H9 (cell line): ENCODE measurements around the gene TTC39C. TPM values are rescaled to one million over a fixed set of nuclear protein-coding genes. Genes with fewer than 3 reads are reported as not detected.

Experiments
- DNase-seq: peaks from one replicate; pipeline ENCODE4 v3.0.0-alpha.2; 2017
- H2AFZ ChIP-seq: one replicate; pipeline ENCODE4 v1.6.1; 2013; ENCODE audit warnings: mild to moderate bottlenecking, low read length, control low read depth, moderate library complexity
- H2AK5ac ChIP-seq: 2 replicates; pipeline ENCODE4 v1.6.1; 2013; ENCODE audit warnings: low read length, control low read depth, mixed read lengths; ENCODE audit not compliant: insufficient read length
- H2BK120ac ChIP-seq: one replicate; pipeline ENCODE4 v1.6.1; 2013; ENCODE audit warnings: low read depth, mild to moderate bottlenecking, low read length, control low read depth, inconsistent platforms; ENCODE audit not compliant: poor library complexity, severe bottlenecking
- H2BK12ac ChIP-seq: 2 replicates; pipeline ENCODE4 v1.6.1; 2013; ENCODE audit warnings: low read length, control low read depth, mixed read lengths, low read depth; ENCODE audit not compliant: insufficient read length
- H2BK15ac ChIP-seq: 2 replicates; pipeline ENCODE4 v1.6.1; 2013; ENCODE audit warnings: low read depth, low read length, control low read depth
- H2BK20ac ChIP-seq: one replicate; pipeline ENCODE4 v1.6.1; 2013; ENCODE audit warnings: low read depth, mild to moderate bottlenecking, low read length, control low read depth, inconsistent platforms; ENCODE audit not compliant: poor library complexity, severe bottlenecking
- H2BK5ac ChIP-seq: 2 replicates; pipeline ENCODE4 v1.6.1; 2013; ENCODE audit warnings: low read length, control low read depth, mixed read lengths; ENCODE audit not compliant: insufficient read length
- H3K14ac ChIP-seq: 2 replicates; pipeline ENCODE4 v1.6.1; 2013; ENCODE audit warnings: low read length, control low read depth; ENCODE audit not compliant: insufficient read depth
- H3K18ac ChIP-seq: 2 replicates; pipeline ENCODE4 v1.6.1; 2013; ENCODE audit warnings: low read depth, mild to moderate bottlenecking, mixed read lengths, low read length, control low read depth; ENCODE audit not compliant: insufficient read length
- H3K23ac ChIP-seq: 2 replicates; pipeline ENCODE4 v1.6.1; 2013; ENCODE audit warnings: low read length, control low read depth, mixed read lengths, low read depth; ENCODE audit not compliant: insufficient read length
- H3K23me2 ChIP-seq: 2 replicates; pipeline ENCODE4 v1.6.1; 2013; ENCODE audit warnings: low read depth, mild to moderate bottlenecking, mixed read lengths, low read length, control low read depth; ENCODE audit not compliant: insufficient read length, poor library complexity, severe bottlenecking
- H3K27ac ChIP-seq: 2 replicates; pipeline ENCODE4 v1.5.1; 2013; ENCODE audit warnings: low read length, control low read depth, mixed read lengths, low read depth; ENCODE audit not compliant: insufficient read length
- H3K27me3 ChIP-seq: 2 replicates; pipeline ENCODE4 v1.6.1; 2013; ENCODE audit warnings: low read length, control low read depth, inconsistent platforms; ENCODE audit not compliant: insufficient read depth
- H3K4ac ChIP-seq: 2 replicates; pipeline ENCODE4 v1.6.1; 2013; ENCODE audit warnings: low read depth, mild to moderate bottlenecking, control low read depth, inconsistent platforms, low read length, moderate library complexity
- H3K4me1 ChIP-seq: 2 replicates; pipeline ENCODE4 v1.6.1; 2013; ENCODE audit warnings: low read length, control low read depth, inconsistent platforms; ENCODE audit not compliant: insufficient read depth
- H3K4me2 ChIP-seq: 2 replicates; pipeline ENCODE4 v1.6.1; 2013; ENCODE audit warnings: low read length, control low read depth, mixed read lengths; ENCODE audit not compliant: insufficient read length, insufficient read depth
- H3K56ac ChIP-seq: 2 replicates; pipeline ENCODE4 v1.6.1; 2013; ENCODE audit warnings: low read depth, mild to moderate bottlenecking, mixed read lengths, low read length, control low read depth; ENCODE audit not compliant: insufficient read length
- H3K79me1 ChIP-seq: 2 replicates; pipeline ENCODE4 v1.6.1; 2013; ENCODE audit warnings: low read depth, mild to moderate bottlenecking, moderate library complexity, low read length, control low read depth, inconsistent platforms; ENCODE audit not compliant: insufficient read depth, poor library complexity, severe bottlenecking
- H3K79me2 ChIP-seq: 2 replicates; pipeline ENCODE4 v1.6.1; 2013; ENCODE audit warnings: low read length, control low read depth, inconsistent platforms; ENCODE audit not compliant: insufficient read depth
- H3K9ac ChIP-seq: 2 replicates; pipeline ENCODE4 v1.6.1; 2013; ENCODE audit warnings: low read length, control low read depth, mixed read lengths; ENCODE audit not compliant: insufficient read length; ENCODE audit errors: extremely low read depth
- H3K9me3 ChIP-seq: one replicate; pipeline ENCODE4 v1.6.1; 2013; ENCODE audit warnings: low read depth, low read length, inconsistent platforms; ENCODE audit not compliant: control insufficient read depth
- H3T11ph ChIP-seq: one replicate; pipeline ENCODE4 v1.6.1; 2013; ENCODE audit warnings: mild to moderate bottlenecking, low read length, control low read depth, inconsistent platforms
- H4K20me1 ChIP-seq: one replicate; pipeline ENCODE4 v1.6.1; 2013; ENCODE audit not compliant: control insufficient read depth, insufficient read length, insufficient read depth
- H4K5ac ChIP-seq: 2 replicates; pipeline ENCODE4 v1.6.1; 2013; ENCODE audit warnings: low read depth, mild to moderate bottlenecking, mixed read lengths, low read length, control low read depth; ENCODE audit not compliant: insufficient read length
- H4K8ac ChIP-seq: replicated peaks from 2 replicates; pipeline ENCODE4 v1.6.1; 2013; ENCODE audit warnings: low read length, control low read depth, mixed read lengths, low read depth; ENCODE audit not compliant: insufficient read length
- H4K91ac ChIP-seq: 2 replicates; pipeline ENCODE4 v1.6.1; 2013; ENCODE audit warnings: low read depth, mild to moderate bottlenecking, moderate library complexity, mixed read lengths, low read length, control low read depth; ENCODE audit not compliant: insufficient read length
- H3K27ac Mint-ChIP-seq, 3 experiments: 2 replicates in 2 of 3; 3 replicates in 1 of 3; pipeline ENCODE4 v1.8.0; 2020 to 2021; ENCODE audit warnings: mixed read lengths in 3 of 3, mild to moderate bottlenecking in 1 of 3, moderate library complexity in 1 of 3
- H3K27me3 Mint-ChIP-seq: 2 replicates; pipeline ENCODE4 v1.8.0; 2021; ENCODE audit warnings: low read depth, mild to moderate bottlenecking, moderate library complexity, mixed read lengths
- H3K36me3 Mint-ChIP-seq, 3 experiments: 2 replicates in 2 of 3; 3 replicates in 1 of 3; pipeline ENCODE4 v1.8.0; 2020 to 2021; ENCODE audit warnings: low read depth in 3 of 3, mixed read lengths in 3 of 3; ENCODE audit not compliant: insufficient read depth in 1 of 3
- H3K4me1 Mint-ChIP-seq, 2 experiments: 2 replicates each; pipeline ENCODE4 v1.8.0; 2020; ENCODE audit warnings: mixed read lengths in 2 of 2
- H3K4me3 Mint-ChIP-seq, 2 experiments: 2 replicates in 1 of 2; 3 replicates in 1 of 2; pipeline ENCODE4 v1.8.0; 2020 to 2021; ENCODE audit warnings: mild to moderate bottlenecking in 2 of 2, mixed read lengths in 2 of 2, moderate library complexity in 1 of 2
- H3K9me3 Mint-ChIP-seq, 2 experiments: 2 replicates in 1 of 2; 3 replicates in 1 of 2; pipeline ENCODE4 v1.8.0; 2020; ENCODE audit warnings: mild to moderate bottlenecking in 2 of 2, mixed read lengths in 2 of 2, moderate library complexity in 1 of 2
- CTCF ChIP-seq: fragments of 200-600 bp; sonication (generic); conservative IDR thresholded peaks from 3 replicates; pipeline ENCODE4 v1.8.0; 2021; ENCODE audit warnings: antibody characterized with exemption, mild to moderate bottlenecking
- WGBS: extraction: QIAGEN DNeasy Blood & Tissue Kit; methylation state at CpG from one replicate; pipeline ENCODE4 v1.1.7; 2013; ENCODE audit warnings: missing lambda C conversion rate, low lambda C conversion rate, mixed read lengths; ENCODE audit not compliant: insufficient read length; ENCODE audit errors: extremely low coverage; 5-methylcytosine and 5-hydroxymethylcytosine counted together
- total RNA-seq: library from RNA; stranded (reverse); gene quantifications from 2 replicates; pipeline ENCODE4 v1.2.1, GENCODE V29; 2021

Gene TTC39C
- total RNA-seq, 1 experiment from 2014 or later: 18.0 TPM

- Mint-ChIP-seq H3K9me3 (no peaks in the 10 kb centered on the region), H3K4me3 (no peak overlapping the region), H3K27me3 (no peaks in the 10 kb centered on the region), H3K27ac (peak overlapping the region in 1 of 3 experiments; percentile 17; a peak in 2 of 7 replicates), H3K36me3 (no peaks in the 10 kb centered on the region), H3K4me1 (peaks cover 11% of the 10 kb centered on the region in 2 experiments)
- Histone ChIP-seq H3T11ph (no peak overlapping the region), H2BK12ac (no peak overlapping the region), H3K23ac (no peak overlapping the region), H3K9me3 (no peaks in the 10 kb centered on the region), H3K27me3 (no peaks in the 10 kb centered on the region), H4K5ac (no peak overlapping the region), H2BK20ac (no peak overlapping the region), H3K27ac (no peak overlapping the region), H3K79me2 (peaks cover 34% of the 10 kb centered on the region; the same call in 1 of the 2 replicates), H3K4me1 (no peaks in the 10 kb centered on the region; the same call in 1 of the 2 replicates), H3K79me1 (no peaks in the 10 kb centered on the region), H4K8ac (no peak overlapping the region), H3K56ac (no peak overlapping the region), H3K4ac (no peak overlapping the region), H2AK5ac (no peak overlapping the region), H3K9ac (no peak overlapping the region), H3K23me2 (no peaks in the 10 kb centered on the region), H2BK15ac (no peak overlapping the region), H2BK120ac (no peak overlapping the region), H3K14ac (no peak overlapping the region), H2AFZ (no peak overlapping the region), H4K91ac (no peak overlapping the region), H3K4me2 (no peak overlapping the region), H2BK5ac (no peak overlapping the region), H4K20me1 (no peaks in the 10 kb centered on the region), H3K18ac (no peak overlapping the region)
- no CpG with 5 or more reads among the region's 5 CpGs for WGBS
- no peak; the same call in 2 of the 3 replicates for TF ChIP-seq CTCF
- no peak for DNase-seq
These were observed 19.3 kb downstream of the TTC39C start for GRCh38 chr18:24033641-24034412.
